ENCODE data around the gene TMEM123.

Gene TMEM123

GRCh38 chr11:102457056-102457677 is 4.6 kb upstream of the TMEM123 start:
- no peak for DNase-seq (ENCODE audit: low spot score)
- TF ChIP-seq CTCF (IDR thresholded peaks at IDR 0.05; ENCODE audit: extremely low read depth, missing control alignments): no peak

- no peak for DNase-seq (ENCODE audit: low spot score)
- TF ChIP-seq CTCF (IDR thresholded peaks at IDR 0.05; ENCODE audit: extremely low read depth, missing control alignments): no peak
Observed at GRCh38 chr11:102456381-102456780, 3.8 kb upstream of the TMEM123 start.

- DNase-seq (ENCODE audit: low spot score): no peak
- TF ChIP-seq CTCF (IDR thresholded peaks at IDR 0.05; ENCODE audit: extremely low read depth, missing control alignments): no peak
Observed at GRCh38 chr11:102453921-102454320, 1.4 kb upstream of the TMEM123 start.

- no peak for TF ChIP-seq CTCF (IDR thresholded peaks at IDR 0.05; ENCODE audit: extremely low read depth, missing control alignments)
- DNase-seq (ENCODE audit: low spot score): no peak
Observed at GRCh38 chr11:102453302-102453695, 734 bp upstream of the TMEM123 start.

GRCh38 chr11:102451681-102452460 is 694 bp downstream of the TMEM123 start:
- TF ChIP-seq CTCF (IDR thresholded peaks at IDR 0.05; ENCODE audit: extremely low read depth, missing control alignments): no peak

GRCh38 chr11:102451041-102451680 is 1.4 kb downstream of the TMEM123 start:
- DNase-seq (ENCODE audit: low spot score): no peak
- TF ChIP-seq CTCF (IDR thresholded peaks at IDR 0.05; ENCODE audit: extremely low read depth, missing control alignments): no peak

More at GRCh38 chr11:102451681-102452460, 694 bp downstream of the TMEM123 start:
- DNase-seq (ENCODE audit: low spot score): peak; percentile 81
